K562 (cell line): Measurements from ENCODE around the gene ZMYND8. TPM values are rescaled to one million over a fixed set of nuclear protein-coding genes. Genes with fewer than 3 reads are reported as not detected.

ENCODE experiments used
- ATAC-seq: fragments of 200-7000 bp; cut with Tn5 transposase; 3 replicates; pipeline ENCODE4 v1.9.1; 2020; ENCODE audit warnings: moderate library complexity
- BruUV-seq: library from RNA; stranded (reverse); fragments of 400-500 nt; replicated peaks from 2 replicates; lab custom pipeline; 2021; lab: Mats Ljungman, UMichigan
- CTCF ChIA-PET: fragments of 300-600 bp; formaldehyde crosslinking; extraction: SDS; loops from one replicate; lab custom pipeline; 2021; ENCODE audit warnings: low intra/inter-chr PET ratio; lab: Yijun Ruan, JAX
- POLR2A ChIA-PET: fragments of 300-600, 350-650 bp; sonication (Branson Sonifier 250); formaldehyde crosslinking; extraction: SDS; loops from one replicate; lab custom pipeline; 2021; ENCODE audit warnings: antibody characterized with exemption, inconsistent platforms; lab: Yijun Ruan, JAX
- DNase-seq, 4 experiments: peaks; one replicate each; pipeline versions ENCODE4 v3.0.0 to v3.0.0-alpha.2; 2011 to 2018; ENCODE audit warnings: low spot score in 3 of 4, mixed read lengths in 3 of 4; ENCODE audit errors: extremely low read depth in 1 of 4
- FAIRE-seq: peaks from 2 replicates; lab custom pipeline; 2011; peaks lifted over from hg19 to GRCh38; lab: Jason Lieb, UNC
- H2AFZ ChIP-seq: 2 replicates; pipeline ENCODE4 v1.6.0; 2011; ENCODE audit warnings: low read depth, low read length, control low read depth, inconsistent platforms
- H3K27ac ChIP-seq: fragments of 200-600 bp; 3 replicates; pipeline ENCODE4 v1.8.0; 2011; ENCODE audit warnings: low read depth, mild to moderate bottlenecking, control low read depth, inconsistent platforms, low read length, moderate library complexity, mixed read lengths; ENCODE audit errors: extremely low read depth
- H3K27me3 ChIP-seq, 2 experiments: fragments of 300-600 bp in 1 of 2; 2 replicates in 1 of 2; 3 replicates in 1 of 2; pipeline versions ENCODE4 v1.6.0 to v1.8.0; 2011; ENCODE audit warnings: inconsistent platforms in 2 of 2, low read length in 2 of 2, mild to moderate bottlenecking in 1 of 2, mixed read lengths in 1 of 2, moderate library complexity in 1 of 2; ENCODE audit not compliant: control insufficient read depth in 2 of 2, insufficient read depth in 2 of 2
- H3K36me3 ChIP-seq: fragments of 300-600 bp; 3 replicates; pipeline ENCODE4 v1.8.0; 2011; ENCODE audit warnings: mild to moderate bottlenecking, low read length, inconsistent platforms; ENCODE audit not compliant: control insufficient read depth, insufficient read depth
- H3K4me1 ChIP-seq, 2 experiments: fragments of 200-600 bp in 1 of 2; replicated peaks in 1 of 2; 2 replicates in 1 of 2; 3 replicates in 1 of 2; pipeline versions ENCODE4 v1.5.1 to v1.8.0; 2011; ENCODE audit warnings: inconsistent platforms in 2 of 2, low read length in 2 of 2, mild to moderate bottlenecking in 1 of 2, mixed read lengths in 1 of 2, moderate library complexity in 1 of 2; ENCODE audit not compliant: control insufficient read depth in 2 of 2, insufficient read depth in 2 of 2
- H3K4me2 ChIP-seq: 2 replicates; pipeline ENCODE4 v1.6.1; 2011; ENCODE audit warnings: low read length, control low read depth, inconsistent platforms, mixed read lengths; ENCODE audit not compliant: insufficient read depth
- H3K4me3 ChIP-seq: fragments of 200-600 bp; sonication (generic), shearing (Covaris generic); 2 replicates; pipeline ENCODE4 v1.5.1; 2016; ENCODE audit warnings: control low read depth, inconsistent platforms
- H3K79me2 ChIP-seq: fragments of 200-600 bp; 3 replicates; pipeline ENCODE4 v1.8.0; 2011; ENCODE audit warnings: low read length, inconsistent platforms; ENCODE audit not compliant: control insufficient read depth, insufficient read depth
- H3K9ac ChIP-seq, 2 experiments: 2 replicates each; pipeline versions ENCODE4 v1.6.0 to v1.6.1; 2011; ENCODE audit warnings: low read depth in 2 of 2, low read length in 2 of 2, control low read depth in 1 of 2, inconsistent platforms in 1 of 2, mild to moderate bottlenecking in 1 of 2, mixed read lengths in 1 of 2; ENCODE audit not compliant: insufficient read depth in 1 of 2
- H3K9me1 ChIP-seq: one replicate; pipeline ENCODE4 v1.6.0; 2011; ENCODE audit warnings: inconsistent platforms, mild to moderate bottlenecking, low read length, moderate library complexity; ENCODE audit not compliant: control insufficient read depth, insufficient read depth
- H3K9me3 ChIP-seq: replicated peaks from 2 replicates; pipeline ENCODE4 v1.5.1; 2011; ENCODE audit warnings: low read depth, low read length, inconsistent platforms; ENCODE audit not compliant: control insufficient read depth, insufficient read depth
- H4K20me1 ChIP-seq: replicated peaks from 2 replicates; pipeline ENCODE4 v1.6.1; 2011; ENCODE audit warnings: low read length, inconsistent platforms, mixed read lengths; ENCODE audit not compliant: control insufficient read depth, insufficient read depth
- C11orf30 ChIP-seq: fragments of 450-650 bp; IDR thresholded peaks from 2 replicates; pipeline ENCODE4 v1.6.1; 2016; ENCODE audit warnings: low read depth, mild to moderate bottlenecking
- CEBPB ChIP-seq: fragments of 450-650 bp; IDR thresholded peaks from 2 replicates; pipeline ENCODE4 v1.6.1; 2016; ENCODE audit warnings: missing genetic modification characterization, missing compliant biosample characterization
- EP300 ChIP-seq: IDR thresholded peaks from 2 replicates; pipeline ENCODE4 v1.6.1; 2012; ENCODE audit warnings: low read length, improper control_type of control experiment
- FOS ChIP-seq: IDR thresholded peaks from 3 replicates; pipeline ENCODE4 v1.6.1; 2011; ENCODE audit not compliant: insufficient read length; ENCODE audit errors: extremely low read depth
- GATA2 ChIP-seq: sonication (generic); formaldehyde crosslinking; IDR thresholded peaks from 2 replicates; pipeline ENCODE4 v1.4.0; 2020; ENCODE audit warnings: mild to moderate bottlenecking, missing genetic modification reagents
- HDAC2 ChIP-seq: fragments of 450-650 bp; IDR thresholded peaks from 2 replicates; pipeline ENCODE4 v1.6.1; 2016; ENCODE audit warnings: mild to moderate bottlenecking
- LEF1 ChIP-seq: fragments of 450-650 bp; IDR thresholded peaks from 2 replicates; pipeline ENCODE4 v1.6.1; 2016; ENCODE audit warnings: mild to moderate bottlenecking
- MAX ChIP-seq: sonication (generic); formaldehyde crosslinking; IDR thresholded peaks from 2 replicates; pipeline ENCODE4 v1.9.0; 2022; ENCODE audit warnings: mild to moderate bottlenecking, missing genetic modification reagents
- NFRKB ChIP-seq: fragments of 450-650 bp; IDR thresholded peaks from 2 replicates; pipeline ENCODE4 v1.6.1; 2016; ENCODE audit warnings: low read depth
- PML ChIP-seq: IDR thresholded peaks from 2 replicates; pipeline ENCODE4 v1.6.1; 2012; ENCODE audit warnings: low read length, inconsistent platforms
- SMARCC2 ChIP-seq: fragments of 450-650 bp; IDR thresholded peaks from 2 replicates; pipeline ENCODE4 v1.6.1; 2017; ENCODE audit warnings: antibody characterized with exemption, moderate library complexity, mild to moderate bottlenecking, low read depth
- YY1 ChIP-seq, 3 experiments: IDR thresholded peaks; 2 replicates each; pipeline ENCODE4 v1.6.1; 2011; ENCODE audit warnings: low read length in 2 of 3, mild to moderate bottlenecking in 2 of 3, moderate library complexity in 2 of 3, borderline replicate concordance in 1 of 3, control low read depth in 1 of 3, low read depth in 1 of 3; ENCODE audit not compliant: insufficient read depth in 3 of 3, insufficient replicate concordance in 2 of 3, control insufficient read depth in 1 of 3, insufficient read length in 1 of 3; ENCODE audit errors: extremely low read depth in 1 of 3
- ZBTB11 ChIP-seq, 3 experiments: fragments of 200-800 bp in 1 of 3; fragments of 250-450 bp in 1 of 3; fragments of 450-650 bp in 1 of 3; sonication (Bioruptor Pico) in 1 of 3; sonication (Bioruptor generic) in 1 of 3; formaldehyde crosslinking in 1 of 3; IDR thresholded peaks; 2 replicates each; pipeline versions ENCODE4 v1.6.1 to v1.8.0; 2016 to 2022; ENCODE audit warnings: mild to moderate bottlenecking in 2 of 3, missing genetic modification characterization in 2 of 3, missing compliant biosample characterization in 1 of 3, moderate library complexity in 1 of 3
- ZNF41 ChIP-seq: fragments of 250-450 bp; sonication (Bioruptor Pico); conservative IDR thresholded peaks from 2 replicates; pipeline ENCODE4 v1.4.0; 2020; ENCODE audit warnings: mild to moderate bottlenecking
- WGBS: fragments of 100-300 bp; shearing (Covaris generic); methylation state at CpG from one replicate; pipeline ENCODE4 v1.1.6; 2016; ENCODE audit warnings: low coverage, mixed read lengths; ENCODE audit not compliant: insufficient coverage; ENCODE audit errors: missing lambda C conversion rate; 5-methylcytosine and 5-hydroxymethylcytosine counted together
- in situ Hi-C: fragments of 300-500 bp; cut with MboI; formaldehyde crosslinking; loops from 4 replicates; pipeline ENCODE4 v1.15.0; 2018; ENCODE audit warnings: inconsistent platforms, mixed read lengths
- intact Hi-C: fragments of 100-400 bp; cut with micrococcal nuclease; formaldehyde crosslinking; loops from 2 replicates; pipeline ENCODE4 v1.14.2; 2022
- polyA plus RNA-seq, 8 experiments: library from polyadenylated mRNA; depleted of rRNA in 4 of 8; stranded (reverse) in 5 of 8; unstranded in 3 of 8; fragments of >200 nt; fragmentation: Nextera tagmentation in 2 of 8; fragmentation: Illumina TruSeq in 1 of 8; extraction: Ambion mirVana in 2 of 8; extraction: Trizol in 1 of 8; gene quantifications; 2 replicates each; pipeline versions ENCODE4 v1.2.1 to v1.2.3, GENCODE V29; 2011 to 2014; ENCODE audit warnings: inconsistent platforms in 1 of 8, missing spikeins in 1 of 8
- total RNA-seq, 7 experiments: library from RNA; depleted of rRNA in 6 of 7; stranded (reverse); fragments of >200 nt in 6 of 7; fragmentation: Illumina TruSeq in 2 of 7; extraction: Trizol in 2 of 7; gene quantifications; 2 replicates each; pipeline versions ENCODE4 v1.2.1 to v1.2.3, GENCODE V29; 2011 to 2021; ENCODE audit warnings: low replicate concordance in 1 of 7
- TF ChIP-seq, protein P1 (sequence below): fragments of 450-650 bp; conservative IDR thresholded peaks from 2 replicates; pipeline ENCODE4 v1.6.1; 2016; ENCODE audit warnings: missing genetic modification characterization, low read depth, mild to moderate bottlenecking, control low read depth, missing compliant biosample characterization

Gene ZMYND8
- total and polyA plus RNA-seq, 9 of the 15 experiments (the other 6 are each of a cell fraction or from before 2014, with no cell fraction given) = 31.8 to 148 (median 71.9) TPM

DNA sequence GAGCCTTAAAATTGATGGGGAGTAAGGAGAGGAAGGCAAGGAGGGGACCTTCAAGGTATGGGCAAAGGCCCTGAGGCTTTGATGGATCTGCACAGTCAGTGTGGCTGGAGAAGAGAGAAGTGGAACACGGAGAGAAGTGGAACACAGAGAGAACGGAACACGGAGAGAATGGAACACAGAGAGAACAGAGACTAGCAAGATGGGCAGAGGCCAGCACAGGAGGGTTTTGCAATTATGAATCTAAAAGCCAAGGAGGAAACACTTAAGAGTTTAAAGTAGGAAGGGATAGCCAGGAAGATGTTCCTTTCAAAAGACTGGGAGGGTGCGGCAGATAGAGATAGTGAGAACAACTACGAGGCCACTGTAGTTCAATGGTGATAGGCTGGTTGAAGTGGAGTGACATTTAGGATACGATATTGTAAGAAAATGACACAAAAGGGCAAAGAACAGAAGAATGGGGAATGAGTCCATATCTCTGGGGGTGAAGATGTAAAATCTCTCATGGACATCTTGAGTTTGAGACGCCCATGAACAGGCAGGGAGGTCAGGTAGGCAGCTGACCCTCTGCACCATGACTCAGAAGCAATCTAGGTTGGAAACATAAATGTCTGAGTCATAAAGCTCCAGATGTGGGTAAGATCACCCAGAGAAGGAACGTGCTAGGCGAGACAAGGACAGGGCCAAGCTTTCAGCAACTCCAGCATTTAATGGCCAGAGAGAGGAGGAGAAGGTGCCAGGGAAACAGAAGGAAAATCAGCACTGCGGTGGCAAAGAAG is 25.4 kb downstream of the ZMYND8 start:
- Histone ChIP-seq H3K4me3 (no peak overlapping the region; the same call in 1 of the 2 replicates), H3K79me2 (peaks cover 100% of the 10 kb centered on the region), H3K4me2 (peak overlapping the region; percentile 78), H3K27ac (peak overlapping the region; percentile 84), H4K20me1 (peaks cover 65% of the 10 kb centered on the region), H3K27me3 (no peaks in the 10 kb centered on the region), H2AFZ (no peak overlapping the region), H3K9ac (peak overlapping the region; percentile 22 to 58; a peak in 3 of 4 replicates), H3K36me3 (peaks cover 86% of the 10 kb centered on the region), H3K4me1 (peaks cover 60 to 76% of the 10 kb centered on the region in 2 experiments), H3K9me1 (peaks cover 16% of the 10 kb centered on the region), H3K9me3 (no peaks in the 10 kb centered on the region)
- ATAC-seq = peak; percentile 86
- peak; percentile 72 to 94 (median 84) for DNase-seq
- POLR2A ChIA-PET = interaction anchor here (0.7 to 7.5 kb wide), 14 partner anchors 9 to 290 kb away, joined by 3 to 70 read pairs (median 6); partner anchors contain the start of gene NCOA3
- BruUV-seq = no TSS peak
- FAIRE-seq = peak; percentile 98
- 2% methylated on average over 10 of the region's 10 CpGs for WGBS
- CTCF ChIA-PET = no interaction called here
- intact Hi-C loops (loop anchor here (2.0 kb wide), 1 partner anchor 30 kb away; no protein-coding TSS in a partner anchor), in situ Hi-C loops (no loop called here)
- peak; percentile 92 for TF ChIP-seq EP300
- peak in 2 of 3 experiments; percentile 83; a peak in 4 of 6 replicates for TF ChIP-seq ZBTB11 (CRISPR knock-in tag; IDR thresholded peaks at IDR 0.05)
- TF ChIP-seq LEF1 = peak; percentile 83
- peak in 1 of 3 experiments; percentile 42 for TF ChIP-seq YY1 (IDR thresholded peaks at IDR 0.05; ENCODE audit: borderline replicate concordance in 1 of 3, control insufficient read depth in 1 of 3, extremely low read depth in 1 of 3, insufficient read depth in 3 of 3, insufficient read length in 1 of 3, insufficient replicate concordance in 2 of 3, low read depth in 1 of 3, low read length in 2 of 3)
- peak; percentile 55; the same call in 1 of the 2 replicates for TF ChIP-seq MAX (CRISPR knock-in tag)
- peak; percentile 83; the same call in 1 of the 2 replicates for TF ChIP-seq GATA2 (CRISPR knock-in tag)
- peak; percentile 87 for TF ChIP-seq PML
- TF ChIP-seq C11orf30 = peak; percentile 86
- peak; percentile 95 for TF ChIP-seq SMARCC2
- peak; percentile 36; the same call in 1 of the 2 replicates for TF ChIP-seq CEBPB (tag)
- TF ChIP-seq, protein P1, sequence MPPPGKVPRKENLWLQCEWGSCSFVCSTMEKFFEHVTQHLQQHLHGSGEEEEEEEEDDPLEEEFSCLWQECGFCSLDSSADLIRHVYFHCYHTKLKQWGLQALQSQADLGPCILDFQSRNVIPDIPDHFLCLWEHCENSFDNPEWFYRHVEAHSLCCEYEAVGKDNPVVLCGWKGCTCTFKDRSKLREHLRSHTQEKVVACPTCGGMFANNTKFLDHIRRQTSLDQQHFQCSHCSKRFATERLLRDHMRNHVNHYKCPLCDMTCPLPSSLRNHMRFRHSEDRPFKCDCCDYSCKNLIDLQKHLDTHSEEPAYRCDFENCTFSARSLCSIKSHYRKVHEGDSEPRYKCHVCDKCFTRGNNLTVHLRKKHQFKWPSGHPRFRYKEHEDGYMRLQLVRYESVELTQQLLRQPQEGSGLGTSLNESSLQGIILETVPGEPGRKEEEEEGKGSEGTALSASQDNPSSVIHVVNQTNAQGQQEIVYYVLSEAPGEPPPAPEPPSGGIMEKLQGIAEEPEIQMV (tag) = 0 out of 2 replicates have a peak, but pooled peaks have one; percentile 19
- TF ChIP-seq FOS = peak; percentile 67
- TF ChIP-seq HDAC2 = peak; percentile 94
- TF ChIP-seq ZNF41 (CRISPR knock-in tag) = peak; percentile 22; the same call in 1 of the 2 replicates
- peak; percentile 61; the same call in 1 of the 2 replicates for TF ChIP-seq NFRKB
